ENCODE data around the gene ZNF74.

Gene ZNF74

DNA sequence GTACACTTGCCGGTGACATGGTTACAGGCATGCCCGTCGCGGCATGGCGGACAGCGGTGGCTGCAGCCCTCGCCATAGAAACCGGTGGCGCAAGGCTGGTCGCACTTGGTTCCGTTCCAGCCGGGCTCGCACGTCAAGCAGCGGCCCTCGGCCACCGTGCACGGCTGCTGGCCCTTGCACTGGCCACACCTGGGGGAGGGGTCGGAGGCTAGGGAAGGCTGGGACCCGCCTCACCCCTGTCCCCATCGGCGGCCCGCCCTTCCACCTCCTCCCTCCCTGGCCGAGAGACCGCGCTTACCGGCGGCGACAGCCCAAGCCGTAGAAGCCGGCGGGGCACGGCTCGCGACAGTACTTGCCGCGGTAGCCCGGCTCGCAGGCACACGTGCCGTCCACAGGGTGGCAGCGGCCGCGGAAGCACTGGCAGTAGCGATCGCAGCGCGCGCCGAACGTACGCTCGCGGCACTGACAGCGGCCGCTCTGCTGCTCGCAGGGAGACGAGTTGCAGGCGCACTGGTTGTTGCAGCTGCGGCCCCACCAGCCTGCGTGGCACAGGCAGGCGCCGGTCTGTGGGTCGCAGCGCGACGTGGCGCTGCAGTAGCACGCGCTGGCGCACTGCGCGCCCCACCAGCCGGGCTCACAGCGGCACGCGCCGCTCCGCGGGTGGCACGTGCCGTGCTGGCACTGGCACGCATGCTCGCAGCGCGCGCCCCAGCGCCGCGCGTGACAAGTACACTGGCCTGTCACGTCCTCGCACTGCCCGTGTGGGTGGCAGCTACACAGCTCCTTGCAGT is 37.0 kb downstream of the ZNF74 start:
- no peak for DNase-seq (ENCODE audit: low read depth in 2 of 3, low spot score in 2 of 3)

GRCh38 chr22:20431511-20432192 is 37.7 kb downstream of the ZNF74 start:
- DNase-seq (ENCODE audit: low read depth in 2 of 3, low spot score in 2 of 3) = no peak

GRCh38 chr22:20432244-20432686 is 38.3 kb downstream of the ZNF74 start:
- DNase-seq (ENCODE audit: low read depth in 2 of 3, low spot score in 2 of 3) = no peak

GRCh38 chr22:20433191-20433590 is 39.2 kb downstream of the ZNF74 start:
- no peak for DNase-seq (ENCODE audit: low read depth in 2 of 3, low spot score in 2 of 3)

DNA sequence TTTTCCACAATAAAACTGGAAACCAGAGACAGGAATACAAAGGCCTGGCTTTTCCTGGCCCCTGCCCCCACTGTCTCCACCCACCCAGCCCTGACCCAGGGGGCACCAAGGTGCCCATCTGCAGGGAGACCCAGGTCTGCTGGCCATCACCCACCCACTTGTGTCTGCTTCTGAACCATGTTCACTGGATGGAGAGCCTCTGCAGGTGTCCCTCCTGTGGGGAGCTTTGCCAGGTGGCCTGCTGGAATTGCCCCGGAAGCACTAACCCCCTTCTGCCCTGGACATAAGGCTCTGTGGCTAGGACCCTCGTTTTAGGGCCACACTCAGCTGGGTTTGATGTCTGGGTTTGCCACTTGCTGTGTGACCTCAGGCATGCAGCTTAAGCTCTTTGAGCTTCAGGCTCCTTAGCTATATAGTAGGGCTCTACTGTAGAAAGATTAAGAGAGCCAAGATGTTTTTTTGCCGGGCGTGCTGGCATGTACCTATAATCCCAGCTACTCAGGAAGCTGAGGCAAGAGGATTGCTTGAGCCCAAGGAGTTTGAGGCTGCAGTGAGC is 39.8 kb downstream of the ZNF74 start:
- DNase-seq (ENCODE audit: low read depth in 2 of 3, low spot score in 2 of 3) = no peak

DNA sequence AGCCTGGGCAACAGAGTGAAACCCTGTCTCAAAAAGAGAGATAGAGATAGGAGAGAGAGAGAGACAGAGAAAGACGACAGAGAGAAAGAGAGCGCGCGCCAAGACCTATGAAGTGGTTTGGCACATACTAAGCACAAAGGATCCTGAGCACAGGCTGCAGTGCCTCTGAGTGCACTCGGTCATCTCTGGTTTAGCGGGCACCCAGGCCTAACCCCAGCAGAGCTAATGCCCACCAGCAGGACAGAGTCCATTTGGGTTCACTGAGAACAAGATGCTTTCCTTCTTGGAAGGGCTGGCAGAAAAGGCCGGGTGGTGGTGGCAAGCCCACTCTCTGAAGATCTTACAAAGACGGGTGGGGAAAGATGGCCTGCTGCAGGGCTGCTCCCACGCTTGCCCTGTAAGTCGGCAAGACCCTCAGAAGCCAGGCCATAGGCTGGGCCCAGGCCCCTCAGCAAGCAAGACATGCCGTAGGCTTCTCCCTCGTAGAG is 40.4 kb downstream of the ZNF74 start:
- no peak for DNase-seq (ENCODE audit: low read depth in 2 of 3, low spot score in 2 of 3)

DNA sequence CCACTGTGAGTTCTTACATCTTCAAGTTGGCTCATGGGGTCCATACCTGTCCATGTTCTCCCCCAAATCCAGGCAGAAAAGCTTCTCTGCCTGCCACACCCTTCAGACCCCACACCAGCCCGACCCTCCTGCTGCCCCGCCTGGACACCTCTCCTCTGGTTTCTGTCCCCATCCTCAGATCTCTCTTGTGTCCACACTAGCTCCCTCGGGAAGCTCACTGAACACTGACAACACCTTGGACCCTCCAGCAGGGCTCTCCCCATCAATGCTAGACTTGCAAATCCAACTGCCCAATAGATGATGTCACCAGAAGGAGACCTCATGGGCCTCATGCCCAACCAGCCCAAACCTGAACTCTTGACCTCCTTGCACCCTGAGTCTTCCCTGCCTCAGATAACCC is 40.8 kb downstream of the ZNF74 start:
- DNase-seq (ENCODE audit: low read depth in 2 of 3, low spot score in 2 of 3) = no peak

DNA sequence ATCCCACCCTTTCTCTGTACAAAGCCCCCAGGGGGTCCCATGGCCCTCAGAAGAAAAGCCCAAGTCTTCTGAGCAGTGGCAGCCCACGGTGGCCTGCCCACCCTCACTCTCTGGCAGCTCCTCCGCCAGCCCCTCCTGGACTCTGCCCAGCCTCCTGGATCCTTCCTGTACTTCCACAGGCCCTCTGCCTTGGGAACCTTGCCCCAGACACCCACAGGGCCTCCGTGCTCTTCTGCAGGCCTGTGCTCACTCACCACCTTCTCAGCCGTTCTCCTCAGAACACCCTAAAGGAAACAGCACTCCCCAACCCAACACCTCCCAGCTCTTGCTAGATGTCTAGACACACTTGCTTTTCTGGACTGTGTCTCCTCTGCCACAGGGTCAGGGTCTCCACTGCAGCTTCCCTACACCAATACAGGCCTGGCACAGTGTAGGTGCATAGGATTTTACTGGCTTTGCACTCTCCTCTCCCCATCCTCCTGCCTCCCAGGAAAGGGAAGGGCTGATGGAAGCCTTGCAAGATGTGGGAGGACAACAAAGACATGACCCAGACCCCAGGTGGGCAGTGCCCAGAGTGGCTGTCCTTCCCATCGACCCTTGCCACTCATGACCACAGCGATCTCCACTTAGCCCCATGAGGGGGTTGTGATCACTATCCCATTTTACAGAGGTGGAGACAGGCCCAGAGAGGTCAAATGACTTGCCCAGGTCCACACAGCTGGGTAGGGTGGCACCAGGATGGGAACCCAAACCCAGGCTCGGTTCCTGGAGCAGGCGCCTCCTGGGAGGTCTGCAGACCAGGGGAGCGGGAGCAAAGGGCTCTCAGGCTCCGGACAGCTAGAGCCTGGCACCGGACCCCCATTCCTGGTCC is 41.7 kb downstream of the ZNF74 start:
- DNase-seq (ENCODE audit: low read depth in 2 of 3, low spot score in 2 of 3) = no peak

DNA sequence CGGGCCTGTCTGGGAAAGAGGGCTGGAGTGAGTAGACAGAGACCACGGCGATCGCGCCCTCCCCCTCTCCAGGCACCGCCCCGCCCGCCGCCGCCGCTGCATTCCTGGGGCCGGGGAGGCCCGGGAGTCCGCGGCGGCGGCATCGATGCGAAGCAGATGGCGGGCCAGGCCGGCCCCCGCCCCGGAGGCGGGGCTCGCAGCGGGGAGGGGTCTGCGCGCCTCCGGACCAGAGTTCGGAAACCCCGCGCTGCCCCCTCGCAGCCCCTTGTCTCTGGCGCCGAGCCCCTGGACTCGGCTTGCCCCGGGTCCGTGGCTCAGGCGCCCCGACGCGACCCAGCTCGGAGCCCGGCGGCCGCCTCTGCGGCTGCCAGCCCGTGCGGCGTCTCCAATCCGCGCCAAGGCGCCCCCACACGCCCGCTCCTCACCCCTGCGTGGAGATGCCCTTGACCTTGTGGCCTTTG is 42.4 kb downstream of the ZNF74 start:
- DNase-seq (ENCODE audit: low read depth in 2 of 3, low spot score in 2 of 3) = no peak

DNA sequence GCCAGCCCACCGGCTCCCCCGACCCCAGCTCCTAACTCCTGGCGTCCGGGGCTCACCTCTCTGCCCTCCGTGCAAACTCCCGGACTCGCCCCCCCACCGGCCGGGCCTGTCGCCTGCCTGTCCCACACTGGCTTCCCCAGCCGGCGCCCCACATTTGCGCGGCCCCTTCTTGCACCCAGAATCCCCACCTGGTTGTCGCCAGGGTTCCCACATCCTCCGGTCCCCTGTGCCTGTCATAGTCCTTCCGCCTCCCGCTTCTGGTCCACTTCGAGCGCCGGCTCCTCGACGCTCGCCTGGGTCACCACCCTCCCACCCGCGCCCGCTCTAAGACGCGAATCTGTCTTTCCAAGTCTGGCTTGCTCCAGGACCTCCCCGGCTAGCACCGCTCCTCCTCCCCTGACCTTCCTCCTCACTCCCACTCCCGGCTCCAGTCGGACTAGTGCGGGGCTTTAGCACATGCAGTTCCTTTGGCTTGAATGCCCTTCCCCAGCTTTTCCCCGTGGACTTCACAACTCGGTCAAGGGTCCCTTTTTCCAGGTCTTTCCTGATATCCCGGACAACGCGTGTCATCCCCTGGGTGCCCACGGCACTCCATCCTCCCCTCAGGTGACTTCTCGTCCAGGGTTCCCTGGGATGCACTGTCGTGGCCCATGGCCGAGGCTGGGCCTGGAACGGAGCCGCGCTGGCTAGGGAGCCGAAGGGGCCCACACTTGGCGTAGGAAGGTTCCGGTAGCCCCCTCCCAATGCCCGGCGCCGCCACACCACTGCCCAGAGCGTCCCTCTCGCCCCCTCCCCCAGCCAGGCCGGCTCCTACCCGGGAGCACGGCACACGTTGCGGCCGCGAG is 43.0 kb downstream of the ZNF74 start:
- DNase-seq (ENCODE audit: low read depth in 2 of 3, low spot score in 2 of 3) = no peak

DNA sequence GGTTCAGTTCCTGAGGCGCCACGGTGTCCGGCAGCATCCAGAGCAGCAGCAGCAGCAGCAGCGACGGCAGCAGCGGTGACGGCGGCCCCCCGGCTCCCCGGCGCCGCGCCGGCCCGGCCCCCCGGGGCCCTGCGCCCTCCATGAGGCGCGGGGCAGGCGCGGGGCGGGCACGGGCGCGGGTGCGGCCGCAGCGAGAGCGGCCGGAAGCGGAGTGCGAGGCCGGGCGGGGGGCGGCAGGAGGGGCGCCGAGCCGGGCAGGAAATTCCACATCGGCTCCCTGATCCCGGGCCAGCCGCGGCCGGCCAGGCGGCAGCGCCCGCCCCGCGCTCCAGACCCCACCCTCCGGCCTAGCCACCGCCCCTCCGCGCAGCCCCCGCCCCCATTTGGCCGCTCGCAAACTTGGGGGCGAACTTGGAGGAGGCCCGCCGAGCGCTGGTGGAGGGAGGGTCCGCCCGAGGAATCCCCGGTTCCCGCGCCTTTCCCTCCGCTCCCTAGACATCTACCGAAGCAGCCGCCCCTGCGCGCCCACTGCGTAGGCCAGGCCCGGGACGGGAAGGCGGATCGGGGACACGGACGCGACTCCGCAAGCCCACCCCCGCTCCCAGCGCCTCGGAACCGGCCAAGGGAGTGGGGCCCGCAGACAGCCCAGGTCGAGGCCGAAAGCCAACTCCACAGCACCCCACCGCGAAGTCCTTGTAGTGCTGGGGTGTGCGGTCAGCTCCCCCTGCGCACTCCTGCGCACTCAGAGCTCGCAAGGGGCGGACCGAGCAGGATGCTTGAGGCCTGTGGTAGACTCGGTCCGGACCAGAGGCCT is 43.9 kb downstream of the ZNF74 start, which contains the start of gene SCARF2:
TSS of gene SCARF2 (minus strand) at position 213 of the 814 bp plus-strand sequence. CDS start at position 142, 71 bp downstream.
- no peak for DNase-seq (ENCODE audit: low read depth in 2 of 3, low spot score in 2 of 3)

- DNase-seq (ENCODE audit: low read depth in 2 of 3, low spot score in 2 of 3) = no peak
Observed at GRCh38 chr22:20438427-20438677, 44.4 kb downstream of the ZNF74 start.

- no peak for DNase-seq (ENCODE audit: low read depth in 2 of 3, low spot score in 2 of 3)
Observed at GRCh38 chr22:20438678-20439492, 44.9 kb downstream of the ZNF74 start.

DNA sequence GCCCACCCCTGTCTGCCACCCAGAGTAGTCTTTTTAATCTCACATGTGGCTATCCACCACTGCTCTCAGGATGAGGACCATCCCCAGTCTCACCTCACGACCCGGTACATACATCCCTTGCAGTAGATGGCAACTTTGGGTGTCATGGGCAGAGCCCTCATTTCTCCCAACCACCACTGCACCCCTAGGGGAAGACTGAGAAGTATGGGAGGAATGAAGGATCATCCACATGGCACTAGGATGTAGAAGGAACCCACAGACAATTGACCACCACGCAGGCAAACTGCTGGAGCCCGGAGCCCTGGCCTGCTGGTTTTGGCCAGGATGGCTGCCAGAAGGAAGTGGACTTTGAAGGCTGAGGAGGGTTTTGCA is 45.6 kb downstream of the ZNF74 start:
- no peak for DNase-seq (ENCODE audit: low read depth in 2 of 3, low spot score in 2 of 3)

- no peak for DNase-seq (ENCODE audit: low read depth in 2 of 3, low spot score in 2 of 3)
Observed at GRCh38 chr22:20439928-20440575, 46.1 kb downstream of the ZNF74 start.

DNA sequence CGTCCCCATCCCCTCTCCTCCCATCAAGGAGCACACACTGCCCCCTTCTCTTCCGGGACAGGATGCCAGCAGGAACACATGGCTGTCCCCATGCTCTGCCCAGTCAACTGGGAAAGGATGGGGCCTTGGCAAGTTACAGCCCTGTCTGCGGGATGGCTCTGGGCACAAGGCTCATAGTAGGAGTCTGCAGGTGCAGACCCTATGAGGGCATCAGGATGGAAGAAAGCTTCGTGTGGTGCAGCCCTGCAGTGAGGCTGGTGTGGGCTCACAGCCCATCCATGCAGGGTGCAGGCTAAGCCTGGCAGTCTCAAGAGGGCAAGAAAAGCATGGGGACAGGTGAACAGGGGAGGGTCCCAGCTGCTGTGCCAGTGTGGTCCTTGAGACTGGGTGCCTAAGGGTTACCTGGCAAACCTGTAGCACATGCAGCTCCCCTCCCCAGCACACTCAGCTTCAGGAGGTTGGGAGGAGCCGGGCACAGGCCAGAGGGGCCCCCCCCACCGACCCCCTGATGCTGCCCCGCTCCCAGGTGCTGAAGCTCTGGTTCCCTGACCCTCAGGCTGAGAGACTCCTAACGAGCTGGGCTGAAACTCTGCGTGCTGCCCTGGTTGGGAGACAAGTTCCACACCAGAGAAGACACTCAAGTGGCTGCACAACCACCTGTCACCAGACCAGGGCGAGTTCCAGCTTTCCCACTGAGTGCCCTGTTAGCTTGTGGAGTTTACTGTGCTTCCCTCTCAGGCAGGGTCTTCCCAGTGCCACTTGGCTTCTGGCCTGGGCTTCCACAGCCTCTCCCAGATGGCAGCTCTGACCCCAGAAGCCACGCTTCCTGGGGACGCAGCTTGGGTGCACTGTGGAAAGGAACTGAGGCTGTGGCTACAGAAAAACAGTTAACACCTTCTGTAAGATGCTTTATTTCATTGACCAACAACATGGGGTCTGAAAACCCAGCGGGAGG is 47.0 kb downstream of the ZNF74 start:
- no peak for DNase-seq (ENCODE audit: low read depth in 2 of 3, low spot score in 2 of 3)
